A673 (cell line): ENCODE data around the gene NKD2. TPM values are rescaled to one million over a fixed set of nuclear protein-coding genes. Genes with fewer than 3 reads are reported as not detected.

Source experiments
- BruUV-seq: library from RNA; stranded (reverse); fragments of 400-500 nt; replicated peaks from 2 replicates; lab custom pipeline; 2021; lab: Mats Ljungman, UMichigan
- CTCF ChIA-PET: fragments of 300-600 bp; sonication (Branson Sonifier 250); formaldehyde crosslinking; loops from one replicate; lab custom pipeline; 2022; ENCODE audit warnings: antibody characterized with exemption; lab: Charles Lee
- POLR2A ChIA-PET: fragments of 300-600 bp; sonication (Branson Sonifier 250); formaldehyde crosslinking; loops from one replicate; lab custom pipeline; 2022; ENCODE audit warnings: antibody characterized with exemption; ENCODE audit not compliant: low non-redundant PET; lab: Charles Lee
- DNase-seq: peaks from one replicate; pipeline ENCODE4 v3.0.0-alpha.2; 2015; ENCODE audit warnings: low spot score
- H3K27ac ChIP-seq: fragments of 200-600 bp; sonication (generic); 2 replicates; pipeline ENCODE4 v1.5.1; 2016; ENCODE audit warnings: mixed run types, low read depth, mild to moderate bottlenecking, mixed read lengths, antibody characterized with exemption, low read length; ENCODE audit not compliant: poor library complexity, severe bottlenecking
- H3K27me3 ChIP-seq: fragments of 200-600 bp; sonication (generic); replicated peaks from 2 replicates; pipeline ENCODE4 v1.6.1; 2017; ENCODE audit warnings: mixed run types, low read depth, mild to moderate bottlenecking, mixed read lengths, antibody characterized with exemption, low read length; ENCODE audit not compliant: insufficient read depth, poor library complexity
- H3K36me3 ChIP-seq: fragments of 200-600 bp; sonication (generic); 2 replicates; pipeline ENCODE4 v1.6.1; 2016; ENCODE audit warnings: mixed run types, mild to moderate bottlenecking, mixed read lengths, antibody characterized with exemption, low read length; ENCODE audit not compliant: insufficient read depth, poor library complexity, severe bottlenecking
- H3K4me1 ChIP-seq: fragments of 200-600 bp; sonication (generic); 2 replicates; pipeline ENCODE4 v1.6.1; 2017; ENCODE audit warnings: mixed run types, mild to moderate bottlenecking, mixed read lengths, antibody characterized with exemption, low read length; ENCODE audit not compliant: insufficient read depth, poor library complexity, severe bottlenecking
- H3K4me3 ChIP-seq: fragments of 200-600 bp; sonication (generic); 2 replicates; pipeline ENCODE4 v1.5.1; 2016; ENCODE audit warnings: low read depth, mixed run types, mild to moderate bottlenecking, mixed read lengths, low read length; ENCODE audit not compliant: poor library complexity, severe bottlenecking
- H3K9me3 ChIP-seq: fragments of 200-600 bp; sonication (generic); 2 replicates; pipeline ENCODE4 v1.6.1; 2016; ENCODE audit warnings: mixed run types, low read depth, mild to moderate bottlenecking, mixed read lengths, antibody characterized with exemption, low read length; ENCODE audit not compliant: poor library complexity, severe bottlenecking
- CTCF ChIP-seq: fragments of 300-800, 200-600 bp; sonication (generic); conservative IDR thresholded peaks from 2 replicates; pipeline ENCODE4 v1.5.1; 2017; ENCODE audit warnings: low read depth, mild to moderate bottlenecking, antibody characterized with exemption, low read length, moderate library complexity, mixed read lengths
- EZH2 ChIP-seq: fragments of 200-600 bp; sonication (generic); IDR thresholded peaks from 2 replicates; pipeline ENCODE4 v1.6.1; 2017; ENCODE audit warnings: borderline replicate concordance, low read depth, mild to moderate bottlenecking, mixed read lengths, antibody characterized with exemption, low read length; ENCODE audit not compliant: poor library complexity, severe bottlenecking
- intact Hi-C: fragments of 100-400 bp; cut with micrococcal nuclease; formaldehyde crosslinking; loops from one replicate; pipeline ENCODE4 v1.10.0; 2022; ENCODE audit not compliant: unreplicated experiment
- microRNA-seq: library from miRNA; unstranded; fragments of <30 nt; microRNA quantifications from one replicate; pipeline ENCODE4 v1.2.0, GENCODE V29; 2021
- total RNA-seq: library from RNA; stranded (reverse); gene quantifications from 2 replicates; pipeline ENCODE4 v1.2.3, GENCODE V29; 2021

The NKD2 gene
- total RNA-seq, 1 experiment from 2014 or later, result 23.5 TPM

GRCh38 chr5:1086871-1087270, 78.3 kb downstream of the NKD2 start:
- H3K9me3 ChIP-seq, result no peaks in the 10 kb centered on the region
- no peaks in the 10 kb centered on the region for H3K27me3 ChIP-seq
- POLR2A ChIA-PET, result no interaction called here
- BruUV-seq, result no TSS peak
- CTCF ChIA-PET, result no interaction called here
- no peak overlapping the region for H3K4me3 ChIP-seq
- DNase-seq, result no peak
- intact Hi-C loops, result no loop called here
- H3K4me1 ChIP-seq, result no peaks in the 10 kb centered on the region
- no peak overlapping the region for H3K27ac ChIP-seq
- H3K36me3 ChIP-seq, result peaks cover 7% of the 10 kb centered on the region
- TF ChIP-seq EZH2 (no peak), CTCF (no peak)

- Histone ChIP-seq H3K9me3 (no peaks in the 10 kb centered on the region), H3K27me3 (no peaks in the 10 kb centered on the region), H3K4me3 (no peak overlapping the region), H3K27ac (no peak overlapping the region), H3K4me1 (no peaks in the 10 kb centered on the region), H3K36me3 (peaks cover 7% of the 10 kb centered on the region)
- intact Hi-C loops, result no loop called here
- ChIA-PET POLR2A (no interaction called here), CTCF (no interaction called here)
- no TSS peak for BruUV-seq
- TF ChIP-seq CTCF, result no peak
- no peak for TF ChIP-seq EZH2
- DNase-seq, result no peak
Observed at GRCh38 chr5:1087428-1087827, 78.8 kb downstream of the NKD2 start.

- Histone ChIP-seq H3K36me3 (peaks cover 7% of the 10 kb centered on the region), H3K9me3 (no peaks in the 10 kb centered on the region), H3K4me1 (no peaks in the 10 kb centered on the region), H3K27me3 (no peaks in the 10 kb centered on the region), H3K27ac (no peak overlapping the region), H3K4me3 (no peak overlapping the region)
- no TSS peak for BruUV-seq
- DNase-seq, result no peak
- CTCF ChIA-PET, result no interaction called here
- intact Hi-C loops, result no loop called here
- POLR2A ChIA-PET, result no interaction called here
- TF ChIP-seq CTCF, result no peak
Observed at GRCh38 chr5:1088031-1088430, 79.4 kb downstream of the NKD2 start.

Small RNAs within 50 kb of the gene (microRNA-seq; reads per million reads assigned to microRNA genes)
- not detected for gene MIR4635

Other genes starting within 250 kb of the NKD2 start
- 1.3 and 1.6 TPM in 2 replicates for gene ZDHHC11B, start 224.1 kb upstream of the NKD2 start, total RNA-seq
- gene ZDHHC11, start 157.8 kb upstream of the NKD2 start, total RNA-seq, result 45.5 and 47.3 TPM in 2 replicates
- gene BRD9, start 116.0 kb upstream of the NKD2 start, total RNA-seq, result 73.7 and 76.5 TPM in 2 replicates
- 64.6 and 69.1 TPM in 2 replicates for gene TRIP13, start 115.9 kb upstream of the NKD2 start, total RNA-seq
- 45.2 and 55.5 TPM in 2 replicates for gene SLC12A7, start 103.3 kb downstream of the NKD2 start, total RNA-seq
- gene SLC6A19, start 192.8 kb downstream of the NKD2 start, total RNA-seq, result not detected in 2 replicates
- not detected in 2 replicates for gene SLC6A18, start 216.6 kb downstream of the NKD2 start, total RNA-seq